Renal cortical epithelial cell (primary cell): Measurements from ENCODE around the gene CD14. TPM values are rescaled to one million over a fixed set of nuclear protein-coding genes. Genes with fewer than 3 reads are reported as not detected.
A peak's percentile ranks its signal among the peaks of the same experiment; 100 is the strongest.
"Not testable (repeated sequence)": the region's sequence is repeated elsewhere in the genome, so short reads cannot be mapped to it uniquely, and the experiment has no call there.

ENCODE experiments used
- DNase-seq: peaks from one replicate; pipeline ENCODE4 v3.0.0-alpha.2; 2011; ENCODE audit warnings: low read depth
- total RNA-seq: library from RNA; depleted of rRNA; stranded (reverse); fragments of >200 nt; gene quantifications from 2 replicates; pipeline ENCODE4 v1.2.3, GENCODE V29; 2014

Gene CD14
- total RNA-seq, 1 donor from 2014 or later, result 5.3 TPM

- DNase-seq, result no peak
These were observed 2.6 kb upstream of the CD14 start for GRCh38 chr5:140635291-140636257.

GRCh38 chr5:140634103-140634502, 1.1 kb upstream of the CD14 start:
- no peak for DNase-seq

GRCh38 chr5:140633501-140633900, 526 bp upstream of the CD14 start:
- no peak for DNase-seq

GRCh38 chr5:140632366-140633020, 482 bp downstream of the CD14 start:
- peak; percentile 23 for DNase-seq

- DNase-seq, result no peak
These were observed 1.1 kb downstream of the CD14 start for GRCh38 chr5:140631831-140632365.

- DNase-seq, result no peak
These were observed 1.9 kb downstream of the CD14 start for GRCh38 chr5:140631036-140631417.

- peak; percentile 41 for DNase-seq
These were observed 2.5 kb downstream of the CD14 start for GRCh38 chr5:140630292-140631035.

- DNase-seq, result no peak
These were observed 4.3 kb downstream of the CD14 start for GRCh38 chr5:140628711-140629110.

- no peak for DNase-seq
These were observed 5.0 kb downstream of the CD14 start for GRCh38 chr5:140627972-140628371.

GRCh38 chr5:140624886-140625285, 8.1 kb downstream of the CD14 start:
- DNase-seq, result not testable (repeated sequence)

- DNase-seq, result not testable (repeated sequence)
These were observed 9.9 kb downstream of the CD14 start for GRCh38 chr5:140623061-140623460.

GRCh38 chr5:140622301-140622700, 10.7 kb downstream of the CD14 start:
- DNase-seq, result no peak

- no peak for DNase-seq
These were observed 21.9 kb downstream of the CD14 start for GRCh38 chr5:140611020-140611521.

- DNase-seq, result no peak
These were observed 23.8 kb downstream of the CD14 start for GRCh38 chr5:140609126-140609525.

GRCh38 chr5:140608722-140609121, 24.3 kb downstream of the CD14 start:
- DNase-seq, result no peak

- peak; percentile 31 for DNase-seq
These were observed 25.9 kb downstream of the CD14 start for GRCh38 chr5:140607031-140607430.

GRCh38 chr5:140605879-140606278, 27.1 kb downstream of the CD14 start:
- DNase-seq, result no peak

- DNase-seq, result no peak
These were observed 29.2 kb downstream of the CD14 start for GRCh38 chr5:140603734-140604133.

GRCh38 chr5:140603446-140603698, 29.6 kb downstream of the CD14 start:
- DNase-seq, result not testable (repeated sequence)

- no peak for DNase-seq
These were observed 30.8 kb downstream of the CD14 start for GRCh38 chr5:140602147-140602546.

- no peak for DNase-seq
These were observed 32.9 kb downstream of the CD14 start for GRCh38 chr5:140600096-140600495.

- no peak for DNase-seq
These were observed 34.1 kb downstream of the CD14 start for GRCh38 chr5:140598836-140599235.
